ENCODE data around the gene LRRTM1.

- TF ChIP-seq YY1 (IDR thresholded peaks at IDR 0.05; ENCODE audit: insufficient read depth, insufficient read length) (no peak), ZNF274 (IDR thresholded peaks at IDR 0.05; ENCODE audit: low read depth, low read length) (no peak)
Measured at GRCh38 chr2:80292474-80292873, 12.1 kb downstream of the LRRTM1 start.
